Gastrocnemius medialis (tissue), 4 donors: ENCODE measurements around the gene FBXO44. TPM values are rescaled to one million over a fixed set of nuclear protein-coding genes. Genes with fewer than 3 reads are reported as not detected.

Experiments used
- ATAC-seq, 2 donors: fragments of 150-250 bp; one replicate each; pipeline ENCODE4 v1.9.1; 2016
- DNase-seq, 2 donors: peaks; one replicate each; pipeline ENCODE4 v3.0.0-alpha.2; 2019
- H3K27ac ChIP-seq, 4 donors: fragments of 200-600 bp; sonication (generic); 1 replicate in 1 of 4; 2 replicates in 3 of 4; pipeline ENCODE4 v1.5.1; 2016 to 2018; ENCODE audit warnings: mild to moderate bottlenecking in 2 of 4, moderate library complexity in 1 of 4
- H3K27me3 ChIP-seq, 3 donors: fragments of 200-600 bp; sonication (generic) in 2 of 3; 1 replicate in 1 of 3; 2 replicates in 2 of 3; pipeline versions ENCODE4 v1.5.1 to v1.6.0; 2016 to 2019; ENCODE audit warnings: mild to moderate bottlenecking in 1 of 3, moderate library complexity in 1 of 3
- H3K36me3 ChIP-seq, 2 donors: fragments of 200-600 bp; sonication (generic) in 1 of 2; one replicate each; pipeline ENCODE4 v1.5.1; 2017 to 2018
- H3K4me1 ChIP-seq, 2 donors: fragments of 200-600 bp; sonication (generic) in 1 of 2; one replicate each; pipeline ENCODE4 v1.5.1; 2016 to 2017; ENCODE audit warnings: mild to moderate bottlenecking in 2 of 2
- H3K4me3 ChIP-seq, 4 donors: fragments of 200-600 bp; sonication (generic) in 3 of 4; 1 replicate in 1 of 4; 2 replicates in 3 of 4; pipeline ENCODE4 v1.5.1; 2016 to 2019; ENCODE audit warnings: mild to moderate bottlenecking in 2 of 4
- H3K9me3 ChIP-seq, 3 donors: fragments of 200-600 bp; sonication (generic) in 2 of 3; 1 replicate in 1 of 3; 2 replicates in 2 of 3; pipeline ENCODE4 v1.5.1; 2016 to 2019
- CTCF ChIP-seq, 5 experiments: fragments of 450-650 bp in 3 of 5; fragments of 200-600 bp in 2 of 5; sonication (generic) in 2 of 5; IDR thresholded peaks in 4 of 5; conservative IDR thresholded peaks in 1 of 5; 1 replicate in 4 of 5; 2 replicates in 1 of 5; pipeline ENCODE4 v1.5.1; 2016 to 2019; ENCODE audit warnings: antibody characterized with exemption in 5 of 5, mild to moderate bottlenecking in 3 of 5, moderate library complexity in 3 of 5
- POLR2A ChIP-seq, 2 donors: fragments of 450-650 bp; IDR thresholded peaks; one replicate each; pipeline ENCODE4 v1.6.1; 2017; ENCODE audit warnings: antibody characterized with exemption in 2 of 2, mild to moderate bottlenecking in 2 of 2, moderate library complexity in 2 of 2
- in situ Hi-C, 4 donors: fragments of 200-750 bp; cut with MboI; loops; one replicate each; pipeline versions ENCODE4 v1.15.0 to v1.8.0; 2017; ENCODE audit warnings: low sequenced_read_pairs in 4 of 4
- intact Hi-C: fragments of 100-400 bp; cut with DNase I; formaldehyde crosslinking; loops from one replicate; pipeline ENCODE4 v1.15.1; 2023; ENCODE audit warnings: low total_unique reads
- total RNA-seq, 4 donors: library from RNA; depleted of rRNA; stranded (reverse); fragments of >200 nt; gene quantifications; one replicate each; pipeline versions ENCODE4 v1.1.0 to v1.2.3, GENCODE V29; 2016

FBXO44 gene
- total RNA-seq, 4 donors from 2014 or later = 1.7 to 9.4 (median 5.4) TPM

- H3K4me3 ChIP-seq = peak overlapping the region in 1 of 4 donors; percentile 28
- intact Hi-C loops = no loop called here
- TF ChIP-seq POLR2A (IDR thresholded peaks at IDR 0.05) = no peak
- no peak for TF ChIP-seq CTCF (IDR thresholded peaks at IDR 0.05 in 4 of 5, conservative IDR thresholded peaks at IDR 0.05 in 1 of 5)
- H3K36me3 ChIP-seq = no peaks in the 10 kb centered on the region
- peaks cover 10 to 13% of the 10 kb centered on the region in 2 donors for H3K4me1 ChIP-seq
- H3K9me3 ChIP-seq = no peaks in the 10 kb centered on the region
- no peak overlapping the region for H3K27ac ChIP-seq
- DNase-seq (peak in 1 of 2 donors; percentile 33), ATAC-seq (no peak)
- peaks cover 13 to 24% (median 18%) of the 10 kb centered on the region in 3 donors for H3K27me3 ChIP-seq
- in situ Hi-C loops = loop anchor here (10.0 to 25.0 kb wide), 6 partner anchors 311 to 614 kb away; partner anchors contain the start of gene MASP2 (in 1 of the 4)
Observed at GRCh38 chr1:11648732-11649158, 5.9 kb upstream of the FBXO44 start.

GRCh38 chr1:11649237-11649623 lies 5.4 kb upstream of the FBXO44 start:
- H3K27ac ChIP-seq = no peak overlapping the region
- H3K4me3 ChIP-seq = peak overlapping the region in 1 of 4 donors; percentile 28
- H3K36me3 ChIP-seq = no peaks in the 10 kb centered on the region
- H3K4me1 ChIP-seq = peaks cover 10 to 13% of the 10 kb centered on the region in 2 donors
- peaks cover 13 to 24% (median 18%) of the 10 kb centered on the region in 3 donors for H3K27me3 ChIP-seq
- TF ChIP-seq POLR2A (IDR thresholded peaks at IDR 0.05) (no peak), CTCF (IDR thresholded peaks at IDR 0.05 in 4 of 5, conservative IDR thresholded peaks at IDR 0.05 in 1 of 5) (no peak)
- ATAC-seq (no peak), DNase-seq (no peak)
- intact Hi-C loops (no loop called here), in situ Hi-C loops (loop anchor here (10.0 to 25.0 kb wide), 6 partner anchors 312 to 614 kb away; partner anchors contain the start of gene MASP2 (in 1 of the 4))
- no peaks in the 10 kb centered on the region for H3K9me3 ChIP-seq

- ATAC-seq = no peak
- Histone ChIP-seq H3K27me3 (peaks cover 13 to 24% (median 18%) of the 10 kb centered on the region in 3 donors), H3K27ac (no peak overlapping the region), H3K36me3 (no peaks in the 10 kb centered on the region), H3K9me3 (no peaks in the 10 kb centered on the region), H3K4me1 (peaks cover 10 to 13% of the 10 kb centered on the region in 2 donors), H3K4me3 (no peak overlapping the region)
- in situ Hi-C loops (loop anchor here (10.0 to 25.0 kb wide), 6 partner anchors 312 to 615 kb away; partner anchors contain the start of gene MASP2 (in 1 of the 4)), intact Hi-C loops (loop anchor here (1.0 kb wide), 1 partner anchor 70 kb away; no protein-coding TSS in a partner anchor)
- TF ChIP-seq POLR2A (IDR thresholded peaks at IDR 0.05) = no peak
- no peak for TF ChIP-seq CTCF (IDR thresholded peaks at IDR 0.05 in 4 of 5, conservative IDR thresholded peaks at IDR 0.05 in 1 of 5)
- no peak for DNase-seq
Observed at GRCh38 chr1:11649624-11650330, 4.9 kb upstream of the FBXO44 start.

- peaks cover 13 to 24% (median 18%) of the 10 kb centered on the region in 3 donors for H3K27me3 ChIP-seq
- TF ChIP-seq CTCF (IDR thresholded peaks at IDR 0.05 in 4 of 5, conservative IDR thresholded peaks at IDR 0.05 in 1 of 5) (peak; percentile 41 to 80 (median 64)), POLR2A (IDR thresholded peaks at IDR 0.05) (no peak)
Observed at GRCh38 chr1:11650331-11650991, 4.2 kb upstream of the FBXO44 start.

More at GRCh38 chr1:11650331-11650991, 4.2 kb upstream of the FBXO44 start:
- Histone ChIP-seq H3K27ac (no peak overlapping the region), H3K36me3 (no peaks in the 10 kb centered on the region), H3K4me1 (peaks cover 14 to 18% of the 10 kb centered on the region in 2 donors), H3K9me3 (no peaks in the 10 kb centered on the region), H3K4me3 (peak overlapping the region in 1 of 4 donors; percentile 43)
- intact Hi-C loops = loop anchor here (1.0 kb wide), 1 partner anchor 69 kb away; no protein-coding TSS in a partner anchor
- peak; percentile 24 to 61 for DNase-seq
- peak in 1 of 2 donors; percentile 29 for ATAC-seq
- in situ Hi-C loops = no loop called here
